VCaP (cell line): ENCODE measurements around the gene CXCL14.

Experiments used
- H3K27ac ChIP-seq: fragments of 450-650 bp; 2 replicates; pipeline ENCODE4 v1.5.1; 2017
- CTCF ChIP-seq: fragments of 450-650 bp; conservative IDR thresholded peaks from 2 replicates; pipeline ENCODE4 v1.5.1; 2017; ENCODE audit warnings: mild to moderate bottlenecking, moderate library complexity

CXCL14 gene

DNA sequence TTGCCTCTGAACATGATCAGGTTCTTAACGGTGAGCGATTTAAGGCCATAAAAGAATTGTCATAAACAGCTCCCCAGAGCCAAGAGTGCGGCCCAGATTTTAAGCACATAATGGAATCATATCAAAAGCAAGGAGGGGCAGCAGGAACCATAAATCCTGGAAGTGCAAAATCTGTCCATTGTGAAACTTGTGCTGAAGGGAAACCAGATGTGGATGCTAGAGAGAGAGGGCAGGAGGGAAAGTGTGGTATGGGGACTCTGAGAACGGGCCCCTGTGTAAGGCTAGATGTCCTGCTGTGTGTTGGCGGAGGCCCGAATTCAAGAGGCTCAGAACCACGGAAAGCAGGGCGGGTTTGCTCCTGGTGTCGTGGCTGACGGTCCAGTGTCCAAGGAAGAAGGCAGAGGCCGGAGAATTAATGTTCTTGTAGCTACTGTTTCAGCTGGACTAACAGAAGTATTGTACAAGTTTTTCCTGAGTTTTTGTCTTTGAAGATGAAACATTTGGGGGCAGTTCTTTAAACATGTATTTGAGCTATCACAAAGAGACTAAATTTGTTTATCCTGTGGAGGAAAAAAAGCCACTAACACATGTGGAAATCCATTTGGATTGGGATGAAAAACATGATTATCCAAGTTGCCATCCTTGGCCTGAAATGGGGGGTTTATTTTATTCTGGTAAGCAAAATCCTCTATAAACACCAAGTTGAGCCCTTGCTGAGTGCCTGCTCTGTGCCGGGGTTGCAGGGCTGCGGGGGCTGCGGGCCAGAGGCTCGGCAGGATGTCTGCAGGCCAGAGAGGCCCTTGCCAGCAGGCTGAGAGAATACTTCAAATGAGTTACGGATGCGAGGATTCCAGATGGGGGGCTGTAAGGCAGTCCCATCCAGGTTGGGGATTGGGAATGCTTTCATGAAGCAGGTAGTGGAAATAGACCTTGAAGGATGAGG, 9.2 kb upstream of the CXCL14 start:
- no peak for TF ChIP-seq CTCF
- H3K27ac ChIP-seq, result no peak overlapping the region

DNA sequence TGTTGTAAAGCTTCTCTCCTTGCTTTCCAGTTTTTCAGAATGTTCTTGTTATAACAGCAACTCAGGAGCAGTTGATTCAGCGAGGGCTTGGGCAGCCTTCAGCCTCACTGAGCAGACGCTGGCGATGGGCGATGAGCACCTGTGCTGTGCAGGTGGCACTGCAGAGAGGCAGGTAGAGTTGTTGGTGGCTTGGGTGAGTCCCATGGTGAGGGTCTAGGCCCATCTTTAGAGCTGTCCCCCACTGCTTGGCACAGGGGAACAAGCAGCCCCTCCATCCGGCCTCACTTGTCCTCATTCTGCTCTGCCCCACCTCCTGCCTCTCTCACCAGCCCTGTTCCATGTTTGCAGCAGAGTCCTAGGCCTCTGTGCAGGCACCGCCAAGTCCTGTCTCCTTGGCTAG, 6.1 kb upstream of the CXCL14 start:
- TF ChIP-seq CTCF, result no peak

DNA sequence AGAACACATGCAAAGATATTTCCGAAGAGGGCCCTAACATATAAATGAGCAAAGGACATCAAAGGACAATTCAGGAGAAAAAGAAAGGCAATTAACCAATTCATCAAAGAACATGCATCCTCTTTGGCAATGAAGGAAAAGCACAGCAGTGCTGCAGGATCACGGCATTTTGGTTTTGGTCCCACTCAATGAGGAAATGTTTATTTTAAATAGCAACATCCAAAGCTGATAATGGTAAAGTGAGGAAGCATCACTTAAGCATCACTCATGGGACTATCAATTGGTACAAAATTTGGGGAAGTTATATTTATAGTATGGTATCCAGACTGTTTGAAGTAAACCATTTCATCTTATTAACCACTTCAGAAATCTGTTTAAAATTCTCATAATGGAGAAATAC, 5.5 kb upstream of the CXCL14 start:
- H3K27ac ChIP-seq, result no peak overlapping the region
- TF ChIP-seq CTCF, result no peak

More for the DNA sequence above, 6.1 kb upstream of the CXCL14 start:
- H3K27ac ChIP-seq, result no peak overlapping the region

GRCh38 chr5:135582099-135582781, 3.4 kb upstream of the CXCL14 start:
- no peak for TF ChIP-seq CTCF
- H3K27ac ChIP-seq, result no peak overlapping the region

- H3K27ac ChIP-seq, result no peak overlapping the region
- no peak for TF ChIP-seq CTCF
These were observed 496 bp downstream of the CXCL14 start for GRCh38 chr5:135578305-135578684.

- TF ChIP-seq CTCF, result no peak
- no peak overlapping the region for H3K27ac ChIP-seq
These were observed 1.4 kb downstream of the CXCL14 start for GRCh38 chr5:135577421-135577820.

DNA sequence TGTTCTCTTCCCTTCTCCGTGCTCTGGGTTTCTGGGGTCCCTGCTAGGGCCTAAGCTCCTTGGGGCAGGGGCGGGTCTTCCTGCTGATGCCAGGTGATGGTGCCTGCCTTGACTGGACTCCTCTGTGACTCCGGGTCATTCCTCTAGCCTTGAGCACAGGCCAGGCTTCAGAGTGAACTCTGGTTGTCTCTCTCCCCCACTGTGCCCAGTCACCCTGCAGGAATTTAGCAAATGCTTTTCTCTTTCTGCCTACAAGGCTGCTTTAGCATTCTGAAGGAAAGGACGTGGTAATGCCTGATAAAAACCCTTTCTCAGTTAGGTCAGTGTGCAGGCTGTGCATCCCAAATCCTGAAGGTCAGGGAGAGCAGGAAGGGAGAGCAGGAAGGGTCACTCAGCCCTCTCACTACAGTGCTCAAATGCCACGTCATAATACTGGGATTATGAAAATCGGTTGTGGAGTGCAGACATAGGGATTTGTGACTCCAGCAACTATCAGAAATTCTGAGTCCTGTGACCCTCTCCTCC, 2.7 kb downstream of the CXCL14 start:
- no peak for TF ChIP-seq CTCF

More for the DNA sequence above, 2.7 kb downstream of the CXCL14 start:
- no peak overlapping the region for H3K27ac ChIP-seq
